ENCODE measurements around the gene DAGLB. TPM values are rescaled to one million over a fixed set of nuclear protein-coding genes. Genes with fewer than 3 reads are reported as not detected.

The DAGLB gene
- total and polyA plus RNA-seq, 2 of the 4 experiments (the other 2 are of a cell fraction), result 23.4 to 33.5 TPM

DNA sequence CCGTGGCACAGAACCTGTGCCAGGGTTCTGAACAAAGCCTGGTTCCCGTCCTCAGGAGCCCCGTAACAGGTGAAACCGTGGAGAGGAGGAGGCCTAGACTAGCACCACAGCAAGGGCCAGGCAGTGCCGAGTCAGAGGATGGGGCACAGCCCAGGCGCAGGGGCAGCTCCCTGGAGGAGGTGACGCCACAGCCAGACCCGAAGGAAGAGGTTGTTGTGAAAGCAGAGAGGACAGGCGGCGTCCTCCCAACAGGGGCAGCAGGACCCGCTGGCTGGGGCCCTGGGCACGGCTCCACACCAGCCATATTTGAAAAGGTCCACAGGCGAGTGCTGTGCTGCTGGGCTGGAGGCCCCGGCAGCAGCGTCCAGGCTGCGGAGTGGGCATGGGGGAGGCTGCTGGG lies 25.7 kb downstream of the DAGLB start:
- TF ChIP-seq, protein P1, sequence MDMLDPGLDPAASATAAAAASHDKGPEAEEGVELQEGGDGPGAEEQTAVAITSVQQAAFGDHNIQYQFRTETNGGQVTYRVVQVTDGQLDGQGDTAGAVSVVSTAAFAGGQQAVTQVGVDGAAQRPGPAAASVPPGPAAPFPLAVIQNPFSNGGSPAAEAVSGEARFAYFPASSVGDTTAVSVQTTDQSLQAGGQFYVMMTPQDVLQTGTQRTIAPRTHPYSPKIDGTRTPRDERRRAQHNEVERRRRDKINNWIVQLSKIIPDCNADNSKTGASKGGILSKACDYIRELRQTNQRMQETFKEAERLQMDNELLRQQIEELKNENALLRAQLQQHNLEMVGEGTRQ (IDR thresholded peaks at IDR 0.05; ENCODE audit: low read depth, low read length), result no peak
- TF ChIP-seq RCOR1 (IDR thresholded peaks at IDR 0.05; ENCODE audit: insufficient replicate concordance, low read length), result no peak
- no peak for TF ChIP-seq MAFK (IDR thresholded peaks at IDR 0.05; ENCODE audit: low read depth, low read length)
- TF ChIP-seq POLR2A (IDR thresholded peaks at IDR 0.05; ENCODE audit: low read depth, low read length), result no peak
- no peak for TF ChIP-seq NFE2L2 (IDR thresholded peaks at IDR 0.05; ENCODE audit: low read depth, low read length)
- no peak for TF ChIP-seq SMC3 (IDR thresholded peaks at IDR 0.05; ENCODE audit: low read depth, low read length)
- TF ChIP-seq, protein P2, sequence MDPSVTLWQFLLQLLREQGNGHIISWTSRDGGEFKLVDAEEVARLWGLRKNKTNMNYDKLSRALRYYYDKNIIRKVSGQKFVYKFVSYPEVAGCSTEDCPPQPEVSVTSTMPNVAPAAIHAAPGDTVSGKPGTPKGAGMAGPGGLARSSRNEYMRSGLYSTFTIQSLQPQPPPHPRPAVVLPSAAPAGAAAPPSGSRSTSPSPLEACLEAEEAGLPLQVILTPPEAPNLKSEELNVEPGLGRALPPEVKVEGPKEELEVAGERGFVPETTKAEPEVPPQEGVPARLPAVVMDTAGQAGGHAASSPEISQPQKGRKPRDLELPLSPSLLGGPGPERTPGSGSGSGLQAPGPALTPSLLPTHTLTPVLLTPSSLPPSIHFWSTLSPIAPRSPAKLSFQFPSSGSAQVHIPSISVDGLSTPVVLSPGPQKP (IDR thresholded peaks at IDR 0.05; ENCODE audit: borderline replicate concordance, low read depth, low read length), result no peak
- no peak for TF ChIP-seq MXI1 (IDR thresholded peaks at IDR 0.05; ENCODE audit: borderline replicate concordance, low read depth, low read length)
- TF ChIP-seq CHD1 (IDR thresholded peaks at IDR 0.05; ENCODE audit: low read depth, low read length), result no peak
- TF ChIP-seq FOS (IDR thresholded peaks at IDR 0.05; ENCODE audit: low read depth, low read length), result no peak
- no peak for TF ChIP-seq BHLHE40 (IDR thresholded peaks at IDR 0.05; ENCODE audit: low read depth, low read length)
- no peak for TF ChIP-seq RFX5 (IDR thresholded peaks at IDR 0.05; ENCODE audit: low read depth, low read length)
- no peak for TF ChIP-seq RAD21 (IDR thresholded peaks at IDR 0.05; ENCODE audit: low read length)
- TF ChIP-seq, protein P3, sequence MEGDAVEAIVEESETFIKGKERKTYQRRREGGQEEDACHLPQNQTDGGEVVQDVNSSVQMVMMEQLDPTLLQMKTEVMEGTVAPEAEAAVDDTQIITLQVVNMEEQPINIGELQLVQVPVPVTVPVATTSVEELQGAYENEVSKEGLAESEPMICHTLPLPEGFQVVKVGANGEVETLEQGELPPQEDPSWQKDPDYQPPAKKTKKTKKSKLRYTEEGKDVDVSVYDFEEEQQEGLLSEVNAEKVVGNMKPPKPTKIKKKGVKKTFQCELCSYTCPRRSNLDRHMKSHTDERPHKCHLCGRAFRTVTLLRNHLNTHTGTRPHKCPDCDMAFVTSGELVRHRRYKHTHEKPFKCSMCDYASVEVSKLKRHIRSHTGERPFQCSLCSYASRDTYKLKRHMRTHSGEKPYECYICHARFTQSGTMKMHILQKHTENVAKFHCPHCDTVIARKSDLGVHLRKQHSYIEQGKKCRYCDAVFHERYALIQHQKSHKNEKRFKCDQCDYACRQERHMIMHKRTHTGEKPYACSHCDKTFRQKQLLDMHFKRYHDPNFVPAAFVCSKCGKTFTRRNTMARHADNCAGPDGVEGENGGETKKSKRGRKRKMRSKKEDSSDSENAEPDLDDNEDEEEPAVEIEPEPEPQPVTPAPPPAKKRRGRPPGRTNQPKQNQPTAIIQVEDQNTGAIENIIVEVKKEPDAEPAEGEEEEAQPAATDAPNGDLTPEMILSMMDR (conservative IDR thresholded peaks at IDR 0.05; ENCODE audit: low read depth, low read length), result no peak
- TF ChIP-seq CEBPB (IDR thresholded peaks at IDR 0.05; ENCODE audit: low read depth, low read length), result no peak
- TF ChIP-seq MAZ (IDR thresholded peaks at IDR 0.05; ENCODE audit: borderline replicate concordance, low read depth, low read length), result no peak
- no TSS peak for BruUV-seq (replicated peaks)
- CTCF ChIA-PET, result no interaction called here
- no peak overlapping the region for H3K9ac ChIP-seq (ENCODE audit: low read depth, low read length)
- H2AFZ ChIP-seq (replicated peaks; ENCODE audit: low read length, poor library complexity), result no peak overlapping the region
- no peaks in the 10 kb centered on the region for H4K20me1 ChIP-seq (ENCODE audit: insufficient read depth, low read length)
- no peaks in the 10 kb centered on the region for H3K4me1 ChIP-seq (ENCODE audit: control insufficient read depth, insufficient read depth, low read length)
- no peak overlapping the region for H2BK120ac ChIP-seq (ENCODE audit: low read depth, low read length)
- H4K91ac ChIP-seq (ENCODE audit: insufficient read depth, low read depth, low read length), result no peak overlapping the region
- no peak overlapping the region for H3K27ac ChIP-seq (ENCODE audit: insufficient read depth, low read length)
- DNase-seq (no peak), ATAC-seq (ENCODE audit: low read depth) (no peak)
- no peak overlapping the region for H3K18ac ChIP-seq (ENCODE audit: low read depth, low read length)
- peaks cover 55% of the 10 kb centered on the region for H3K36me3 ChIP-seq (ENCODE audit: control insufficient read depth, insufficient read depth, low read length)
- no peak overlapping the region for H3K56ac ChIP-seq (ENCODE audit: extremely low read depth, insufficient read depth, low read length)
- H2BK5ac ChIP-seq (ENCODE audit: low read depth, low read length, poor library complexity, severe bottlenecking), result no peak overlapping the region
- peaks cover 10 to 28% of the 10 kb centered on the region in 2 experiments; a peak in 3 of 4 replicates for H3K79me1 ChIP-seq (ENCODE audit: low read depth in 1 of 2, low read length in 2 of 2)
- no peaks in the 10 kb centered on the region for H3K27me3 ChIP-seq (ENCODE audit: control insufficient read depth, insufficient read depth, low read length)
- dilution Hi-C loops (cut with HindIII; ENCODE audit: low sequenced_read_pairs, unreplicated experiment), result no loop called here
- POLR2A ChIA-PET (ENCODE audit: unreplicated experiment), result no interaction called here
- no peak overlapping the region for H4K5ac ChIP-seq (ENCODE audit: low read depth, low read length)
- H3K23ac ChIP-seq (ENCODE audit: low read depth, low read length), result no peak overlapping the region
- H3K4ac ChIP-seq (ENCODE audit: low read depth, low read length), result no peak overlapping the region
- no peak overlapping the region for H3K4me3 ChIP-seq (ENCODE audit: insufficient read depth, low read depth, low read length)
- no peak overlapping the region for H3K14ac ChIP-seq (replicated peaks; ENCODE audit: low read depth, low read length)
- in situ Hi-C loops (cut with MboI; ENCODE audit: low sequenced_read_pairs), result no loop called here
- H3K9me1 ChIP-seq (ENCODE audit: insufficient read depth, low read length), result no peaks in the 10 kb centered on the region
- no peak overlapping the region for H2BK15ac ChIP-seq (ENCODE audit: low read depth, low read length)
- no peak overlapping the region for H2BK20ac ChIP-seq (ENCODE audit: low read depth, low read length)
- H4K8ac ChIP-seq (ENCODE audit: low read depth in 2 of 2, low read length in 2 of 2), result no peak overlapping the region
- no peak overlapping the region for H2AK5ac ChIP-seq (ENCODE audit: low read depth, low read length)
- peaks cover 4% of the 10 kb centered on the region for H3K9me3 ChIP-seq (ENCODE audit: control insufficient read depth, insufficient read depth, low read length)
- intact Hi-C loops (cut with micrococcal nuclease), result no loop called here
- no peak overlapping the region for H2AK9ac ChIP-seq (replicated peaks; ENCODE audit: low read depth, low read length, poor library complexity)
- WGBS, 2 experiments (ENCODE audit: extremely low coverage in 2 of 2, insufficient read length in 1 of 2), result 92% methylated on average over 8 of the region's 16 CpGs; no CpG with 5 or more reads in 1 of the 2 experiments
- H3K4me2 ChIP-seq (ENCODE audit: low read depth, low read length), result no peak overlapping the region

Data from IMR-90 (cell line).